Neural progenitor cell (in vitro differentiated cells): ENCODE measurements around the gene PPM1N.

Experiments
- CTCF ChIP-seq: fragments of 200-600 bp; sonication (generic); IDR thresholded peaks from 2 replicates; pipeline ENCODE4 v1.5.1; 2017; ENCODE audit warnings: antibody characterized with exemption, mild to moderate bottlenecking
- EZH2 ChIP-seq: fragments of 200-600 bp; sonication (generic); IDR thresholded peaks from 2 replicates; pipeline ENCODE4 v1.6.1; 2017; ENCODE audit warnings: antibody characterized with exemption, mild to moderate bottlenecking, moderate library complexity
- EZH2phosphoT487 ChIP-seq: fragments of 200-600 bp; sonication (generic); IDR thresholded peaks from 2 replicates; pipeline ENCODE4 v1.6.1; 2017; ENCODE audit warnings: antibody characterized with exemption

- TF ChIP-seq CTCF (no peak), EZH2 (no peak), EZH2phosphoT487 (no peak)
These were observed 2.9 kb downstream of the PPM1N start for GRCh38 chr19:45500918-45501729.
